Transverse colon (tissue), 4 donors: ENCODE data around the gene MTMR4.

Experiments
- POLR2A ChIP-seq: fragments of 450-650 bp; IDR thresholded peaks from one replicate; pipeline ENCODE4 v1.6.1; 2016; ENCODE audit warnings: antibody characterized with exemption, mild to moderate bottlenecking, moderate library complexity
- POLR2AphosphoS5 ChIP-seq, 3 donors: sonication (generic); formaldehyde crosslinking; IDR thresholded peaks; one replicate each; pipeline ENCODE4 v1.6.1; 2016; ENCODE audit warnings: antibody characterized with exemption in 3 of 3
- TF ChIP-seq, protein P1 (sequence below), 5 experiments: fragments of 200-600 bp in 3 of 5; fragments of 450-650 bp in 2 of 5; sonication (generic) in 3 of 5; IDR thresholded peaks; 1 replicate in 2 of 5; 2 replicates in 3 of 5; pipeline ENCODE4 v1.5.1; 2016 to 2017; ENCODE audit warnings: antibody characterized with exemption in 5 of 5, inconsistent platforms in 3 of 5, mild to moderate bottlenecking in 2 of 5, moderate library complexity in 1 of 5

DNA sequence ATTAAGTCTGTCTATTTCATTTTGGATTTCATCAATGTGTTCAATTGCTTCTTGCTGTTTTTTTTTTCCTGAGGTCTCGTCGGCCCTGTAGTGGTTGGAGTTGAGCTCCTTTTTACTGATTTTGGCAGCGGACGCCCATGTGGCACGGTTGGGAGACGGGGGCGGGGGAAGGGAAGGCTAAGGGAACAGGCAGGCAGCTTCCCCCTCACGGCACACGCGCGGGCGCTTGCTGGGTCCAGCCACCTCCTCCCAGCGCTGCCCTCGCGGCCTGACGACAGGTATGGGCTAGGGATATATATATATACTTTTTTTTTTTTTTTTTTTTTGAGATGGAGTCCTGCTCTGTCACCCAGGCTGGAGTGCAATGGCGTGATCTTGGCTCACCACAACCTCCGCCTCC is 37.6 kb downstream of the MTMR4 start:
- TF ChIP-seq, protein P1, sequence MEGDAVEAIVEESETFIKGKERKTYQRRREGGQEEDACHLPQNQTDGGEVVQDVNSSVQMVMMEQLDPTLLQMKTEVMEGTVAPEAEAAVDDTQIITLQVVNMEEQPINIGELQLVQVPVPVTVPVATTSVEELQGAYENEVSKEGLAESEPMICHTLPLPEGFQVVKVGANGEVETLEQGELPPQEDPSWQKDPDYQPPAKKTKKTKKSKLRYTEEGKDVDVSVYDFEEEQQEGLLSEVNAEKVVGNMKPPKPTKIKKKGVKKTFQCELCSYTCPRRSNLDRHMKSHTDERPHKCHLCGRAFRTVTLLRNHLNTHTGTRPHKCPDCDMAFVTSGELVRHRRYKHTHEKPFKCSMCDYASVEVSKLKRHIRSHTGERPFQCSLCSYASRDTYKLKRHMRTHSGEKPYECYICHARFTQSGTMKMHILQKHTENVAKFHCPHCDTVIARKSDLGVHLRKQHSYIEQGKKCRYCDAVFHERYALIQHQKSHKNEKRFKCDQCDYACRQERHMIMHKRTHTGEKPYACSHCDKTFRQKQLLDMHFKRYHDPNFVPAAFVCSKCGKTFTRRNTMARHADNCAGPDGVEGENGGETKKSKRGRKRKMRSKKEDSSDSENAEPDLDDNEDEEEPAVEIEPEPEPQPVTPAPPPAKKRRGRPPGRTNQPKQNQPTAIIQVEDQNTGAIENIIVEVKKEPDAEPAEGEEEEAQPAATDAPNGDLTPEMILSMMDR (IDR thresholded peaks at IDR 0.05) = no peak
- TF ChIP-seq POLR2A = no peak
- TF ChIP-seq POLR2AphosphoS5 (IDR thresholded peaks at IDR 0.05) = no peak
